Uterus (tissue), 2 donors: ENCODE results near the gene AGPAT4.

Source experiments
- POLR2A ChIP-seq, 2 donors: fragments of 450-650 bp; IDR thresholded peaks; one replicate each; pipeline ENCODE4 v1.6.1; 2016; ENCODE audit warnings: antibody characterized with exemption in 2 of 2, mild to moderate bottlenecking in 1 of 2, moderate library complexity in 1 of 2
- TF ChIP-seq, protein P1 (sequence below), 4 experiments: fragments of 200-600 bp in 2 of 4; fragments of 450-650 bp in 2 of 4; sonication (generic) in 2 of 4; IDR thresholded peaks; one replicate each; pipeline ENCODE4 v1.5.1; 2016 to 2019; ENCODE audit warnings: antibody characterized with exemption in 4 of 4, mild to moderate bottlenecking in 2 of 4, moderate library complexity in 1 of 4

DNA sequence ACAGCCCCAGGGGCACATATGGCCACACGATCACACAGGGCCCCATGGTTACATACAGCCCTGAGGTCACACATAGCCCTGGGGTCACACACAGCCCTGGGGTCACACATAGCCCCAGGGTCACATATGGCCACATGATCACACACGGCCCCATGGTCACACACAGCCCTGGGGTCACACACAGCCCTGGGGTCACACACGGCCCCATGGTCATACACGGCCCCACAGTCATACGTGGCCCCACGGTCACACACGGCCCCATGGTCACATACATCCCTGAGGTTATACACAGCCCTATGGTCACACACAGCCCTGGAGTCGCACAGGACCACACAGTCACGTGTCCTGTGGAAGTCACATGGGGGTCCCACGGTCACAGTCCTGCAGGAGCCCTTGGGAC is 120.1 kb downstream of the AGPAT4 start:
- TF ChIP-seq, protein P1, sequence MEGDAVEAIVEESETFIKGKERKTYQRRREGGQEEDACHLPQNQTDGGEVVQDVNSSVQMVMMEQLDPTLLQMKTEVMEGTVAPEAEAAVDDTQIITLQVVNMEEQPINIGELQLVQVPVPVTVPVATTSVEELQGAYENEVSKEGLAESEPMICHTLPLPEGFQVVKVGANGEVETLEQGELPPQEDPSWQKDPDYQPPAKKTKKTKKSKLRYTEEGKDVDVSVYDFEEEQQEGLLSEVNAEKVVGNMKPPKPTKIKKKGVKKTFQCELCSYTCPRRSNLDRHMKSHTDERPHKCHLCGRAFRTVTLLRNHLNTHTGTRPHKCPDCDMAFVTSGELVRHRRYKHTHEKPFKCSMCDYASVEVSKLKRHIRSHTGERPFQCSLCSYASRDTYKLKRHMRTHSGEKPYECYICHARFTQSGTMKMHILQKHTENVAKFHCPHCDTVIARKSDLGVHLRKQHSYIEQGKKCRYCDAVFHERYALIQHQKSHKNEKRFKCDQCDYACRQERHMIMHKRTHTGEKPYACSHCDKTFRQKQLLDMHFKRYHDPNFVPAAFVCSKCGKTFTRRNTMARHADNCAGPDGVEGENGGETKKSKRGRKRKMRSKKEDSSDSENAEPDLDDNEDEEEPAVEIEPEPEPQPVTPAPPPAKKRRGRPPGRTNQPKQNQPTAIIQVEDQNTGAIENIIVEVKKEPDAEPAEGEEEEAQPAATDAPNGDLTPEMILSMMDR (IDR thresholded peaks at IDR 0.05), result no peak
- TF ChIP-seq POLR2A (IDR thresholded peaks at IDR 0.05), result no peak
